CD14-positive monocyte (primary cell): ENCODE data around the gene PTGES2. TPM values are rescaled to one million over a fixed set of nuclear protein-coding genes. Genes with fewer than 3 reads are reported as not detected.

ENCODE experiments used
- DNase-seq, 3 donors: peaks; one replicate each; pipeline ENCODE4 v3.0.0-alpha.2; 2011 to 2022
- H2AFZ ChIP-seq: 2 replicates; pipeline ENCODE4 v1.6.0; 2012; ENCODE audit warnings: mild to moderate bottlenecking, low read depth, low read length, inconsistent platforms; ENCODE audit not compliant: insufficient read depth, poor library complexity, severe bottlenecking
- H3K27ac ChIP-seq, 2 donors: 1 replicate in 1 of 2; 2 replicates in 1 of 2; pipeline ENCODE4 v1.5.1; 2012 to 2013; ENCODE audit warnings: low read length in 2 of 2, control low read depth in 1 of 2, inconsistent platforms in 1 of 2, low read depth in 1 of 2, mild to moderate bottlenecking in 1 of 2
- H3K27me3 ChIP-seq, 2 donors: one replicate each; pipeline versions ENCODE4 v1.6.0 to v1.6.1; 2011 to 2013; ENCODE audit warnings: low read length in 2 of 2; ENCODE audit not compliant: control insufficient read depth in 2 of 2, insufficient read depth in 2 of 2
- H3K36me3 ChIP-seq, 2 donors: replicated peaks in 1 of 2; 1 replicate in 1 of 2; 2 replicates in 1 of 2; pipeline versions ENCODE4 v1.5.1 to v1.6.1; 2012 to 2013; ENCODE audit warnings: low read length in 2 of 2, control low read depth in 1 of 2, inconsistent platforms in 1 of 2, mild to moderate bottlenecking in 1 of 2; ENCODE audit not compliant: insufficient read depth in 2 of 2, control insufficient read depth in 1 of 2
- H3K4me1 ChIP-seq, 2 donors: 1 replicate in 1 of 2; 2 replicates in 1 of 2; pipeline versions ENCODE4 v1.5.1 to v1.6.1; 2012 to 2013; ENCODE audit warnings: low read length in 2 of 2, control low read depth in 1 of 2, inconsistent platforms in 1 of 2, mild to moderate bottlenecking in 1 of 2, moderate library complexity in 1 of 2; ENCODE audit not compliant: insufficient read depth in 2 of 2, control insufficient read depth in 1 of 2
- H3K4me2 ChIP-seq: replicated peaks from 2 replicates; pipeline ENCODE3; 2012; ENCODE audit warnings: low read length, moderate library complexity, mild to moderate bottlenecking; ENCODE audit not compliant: poor library complexity, severe bottlenecking; ENCODE audit errors: extremely low read depth
- H3K4me3 ChIP-seq, 3 experiments: fragments of 200-600 bp in 1 of 3; sonication (generic) in 1 of 3; replicated peaks in 1 of 3; 1 replicate in 2 of 3; 2 replicates in 1 of 3; pipeline ENCODE4 v1.5.1; 2011 to 2013; ENCODE audit warnings: low read length in 3 of 3, mild to moderate bottlenecking in 3 of 3, control low read depth in 2 of 3, low read depth in 2 of 3, inconsistent platforms in 1 of 3, moderate library complexity in 1 of 3
- H3K79me2 ChIP-seq: 2 replicates; pipeline ENCODE4 v1.6.0; 2012; ENCODE audit warnings: mild to moderate bottlenecking, control low read depth, inconsistent platforms, low read length, moderate library complexity; ENCODE audit not compliant: insufficient read depth
- H3K9ac ChIP-seq: 2 replicates; pipeline ENCODE4 v1.6.0; 2017; ENCODE audit warnings: low read length, mild to moderate bottlenecking; ENCODE audit not compliant: insufficient read depth, poor library complexity, severe bottlenecking
- H3K9me3 ChIP-seq, 2 donors: replicated peaks in 1 of 2; 1 replicate in 1 of 2; 2 replicates in 1 of 2; pipeline versions ENCODE4 v1.5.1 to v1.6.1; 2012 to 2013; ENCODE audit warnings: low read length in 2 of 2, control low read depth in 1 of 2; ENCODE audit not compliant: control insufficient read depth in 1 of 2, insufficient read depth in 1 of 2
- H4K20me1 ChIP-seq: 2 replicates; pipeline ENCODE4 v1.6.0; 2012; ENCODE audit warnings: mild to moderate bottlenecking, low read length, control low read depth, moderate library complexity; ENCODE audit not compliant: insufficient read depth
- H3K27ac Mint-ChIP-seq, 7 donors: one replicate each; pipeline ENCODE4 v1.8.0; 2020; ENCODE audit warnings: mild to moderate bottlenecking in 7 of 7, mixed read lengths in 7 of 7, moderate library complexity in 6 of 7, inconsistent platforms in 2 of 7
- H3K27me3 Mint-ChIP-seq, 3 donors: one replicate each; pipeline ENCODE4 v1.8.0; 2021 to 2022; ENCODE audit warnings: low read depth in 3 of 3, mild to moderate bottlenecking in 3 of 3, mixed read lengths in 3 of 3, moderate library complexity in 3 of 3, inconsistent platforms in 1 of 3
- H3K36me3 Mint-ChIP-seq, 2 donors: one replicate each; pipeline ENCODE4 v1.8.0; 2020; ENCODE audit warnings: mixed read lengths in 2 of 2, inconsistent platforms in 1 of 2, mild to moderate bottlenecking in 1 of 2
- H3K4me1 Mint-ChIP-seq: one replicate; pipeline ENCODE4 v1.8.0; 2020; ENCODE audit warnings: mild to moderate bottlenecking, mixed read lengths
- H3K4me3 Mint-ChIP-seq, 2 donors: one replicate each; pipeline ENCODE4 v1.8.0; 2020; ENCODE audit warnings: mild to moderate bottlenecking in 2 of 2, mixed read lengths in 2 of 2, moderate library complexity in 1 of 2
- H3K9me3 Mint-ChIP-seq, 7 donors: one replicate each; pipeline ENCODE4 v1.8.0; 2020 to 2022; ENCODE audit warnings: mixed read lengths in 7 of 7, mild to moderate bottlenecking in 6 of 7, moderate library complexity in 6 of 7, inconsistent platforms in 2 of 7
- CTCF ChIP-seq: fragments of 200-600 bp; IDR thresholded peaks from one replicate; pipeline ENCODE4 v1.8.0; 2022; ENCODE audit warnings: antibody characterized with exemption, mild to moderate bottlenecking
- WGBS: methylation state at CpG from one replicate; pipeline ENCODE4 v1.1.5; 2013; ENCODE audit warnings: missing lambda C conversion rate; ENCODE audit not compliant: insufficient coverage; 5-methylcytosine and 5-hydroxymethylcytosine counted together
- intact Hi-C, 2 donors: fragments of 100-400 bp; cut with micrococcal nuclease; formaldehyde crosslinking; loops; one replicate each; pipeline versions ENCODE4 v1.15.0 to v1.15.1; 2023
- polyA plus RNA-seq, 3 donors: library from polyadenylated mRNA; depleted of rRNA in 1 of 3; unstranded in 2 of 3; stranded (reverse) in 1 of 3; fragments of 300-500 nt in 2 of 3; fragments of >200 nt in 1 of 3; fragmentation: Illumina TruSeq in 2 of 3; gene quantifications; 1 replicate in 2 of 3; 2 replicates in 1 of 3; pipeline ENCODE4 v1.2.3, GENCODE V29; 2012 to 2021

Gene PTGES2
- polyA plus RNA-seq, 3 donors, result 42.0 to 71.5 (median 49.4) TPM

- peaks cover 15% of the 10 kb centered on the region for H3K4me1 Mint-ChIP-seq
- Histone ChIP-seq H3K27me3 (no peaks in the 10 kb centered on the region), H3K27ac (no peak overlapping the region), H3K9me3 (no peaks in the 10 kb centered on the region), H4K20me1 (no peaks in the 10 kb centered on the region), H3K4me3 (no peak overlapping the region), H3K36me3 (peaks cover 34 to 41% of the 10 kb centered on the region in 2 donors), H3K4me2 (no peak overlapping the region), H3K9ac (no peak overlapping the region), H3K79me2 (peaks cover 8% of the 10 kb centered on the region), H3K4me1 (peaks cover 16 to 20% of the 10 kb centered on the region in 2 donors), H2AFZ (no peak overlapping the region)
- intact Hi-C loops, result no loop called here
- no peak for DNase-seq
- WGBS, result 100% methylated on average over 5 of the region's 10 CpGs
- peaks cover 32 to 46% of the 10 kb centered on the region in 2 donors for H3K36me3 Mint-ChIP-seq
- peak overlapping the region in 3 of 7 donors; percentile 4 to 31 (median 22) for H3K27ac Mint-ChIP-seq
- no peaks in the 10 kb centered on the region for H3K9me3 Mint-ChIP-seq
- no peak overlapping the region for H3K4me3 Mint-ChIP-seq
- H3K27me3 Mint-ChIP-seq, result peaks cover 0 to 5% (median 0%) of the 10 kb centered on the region in 3 donors
- no peak for TF ChIP-seq CTCF
Observed at GRCh38 chr9:128162215-128163026, 34.9 kb upstream of the PTGES2 start.

- TF ChIP-seq CTCF, result no peak
Observed at GRCh38 chr9:128161215-128161902, 33.8 kb upstream of the PTGES2 start.

More at GRCh38 chr9:128161215-128161902, 33.8 kb upstream of the PTGES2 start:
- Histone ChIP-seq H3K9me3 (no peaks in the 10 kb centered on the region), H3K4me3 (peak overlapping the region in 1 of 3 experiments; percentile 94), H2AFZ (no peak overlapping the region), H3K27ac (no peak overlapping the region), H3K36me3 (peaks cover 23 to 30% of the 10 kb centered on the region in 2 donors), H3K27me3 (no peaks in the 10 kb centered on the region), H3K9ac (no peak overlapping the region), H3K4me2 (peak overlapping the region; percentile 100), H4K20me1 (no peaks in the 10 kb centered on the region), H3K4me1 (peaks cover 16 to 20% of the 10 kb centered on the region in 2 donors), H3K79me2 (peaks cover 8% of the 10 kb centered on the region)
- DNase-seq, result no peak
- H3K4me1 Mint-ChIP-seq, result peaks cover 15% of the 10 kb centered on the region
- H3K36me3 Mint-ChIP-seq, result peaks cover 22 to 36% of the 10 kb centered on the region in 2 donors
- no peaks in the 10 kb centered on the region for H3K9me3 Mint-ChIP-seq
- H3K27me3 Mint-ChIP-seq, result peaks cover 0 to 5% (median 0%) of the 10 kb centered on the region in 3 donors
- intact Hi-C loops, result loop anchor here in 1 of 2 donors (2.0 kb wide), 1 partner anchor 57 kb away; no protein-coding TSS in a partner anchor
- peak overlapping the region in 1 of 2 donors; percentile 79 for H3K4me3 Mint-ChIP-seq
- no peak overlapping the region for H3K27ac Mint-ChIP-seq
- 96% methylated on average over 12 of the region's 13 CpGs for WGBS
